NK-92 treated with Interleukin-12 subunit alpha and Interleukin-12 subunit beta, amount 100 ng/mL, for 24 hours (cell line): ENCODE results near the gene DROSHA.
"Not testable (repeated sequence)": the region's sequence is repeated elsewhere in the genome, so short reads cannot be mapped to it uniquely, and the experiment has no call there.

ENCODE experiments used
- DNase-seq: peaks from one replicate; lab custom pipeline; 2025; lab: John Stamatoyannopoulos, UW

DROSHA gene

GRCh38 chr5:31531888-31532547, at the start of gene DROSHA, which contains the start of gene C5orf22:
DROSHA (minus strand) TSS chr5:31532093; CDS start chr5:31529059, 3,034 bp downstream.
C5orf22 (plus strand) TSS chr5:31532301; CDS start chr5:31532393, 92 bp downstream.
- DNase-seq, result peak; percentile 86

- DNase-seq, result no peak
Observed at GRCh38 chr5:31579558-31579957, 47.7 kb upstream of the DROSHA start.

GRCh38 chr5:31577438-31577837, 45.5 kb upstream of the DROSHA start:
- no peak for DNase-seq

- no peak for DNase-seq
Observed at GRCh38 chr5:31574772-31575171, 42.9 kb upstream of the DROSHA start.

GRCh38 chr5:31573494-31574142, 41.7 kb upstream of the DROSHA start:
- DNase-seq, result no peak

- DNase-seq, result no peak
Observed at GRCh38 chr5:31569068-31569467, 37.2 kb upstream of the DROSHA start.

GRCh38 chr5:31568302-31568835, 36.5 kb upstream of the DROSHA start:
- DNase-seq, result no peak

- not testable (repeated sequence) for DNase-seq
Observed at GRCh38 chr5:31566362-31566761, 34.5 kb upstream of the DROSHA start.

- no peak for DNase-seq
Observed at GRCh38 chr5:31563216-31563615, 31.3 kb upstream of the DROSHA start.

- no peak for DNase-seq
Observed at GRCh38 chr5:31561946-31562345, 30.1 kb upstream of the DROSHA start.

- no peak for DNase-seq
Observed at GRCh38 chr5:31559942-31560341, 28.0 kb upstream of the DROSHA start.

GRCh38 chr5:31556461-31556860, 24.6 kb upstream of the DROSHA start:
- no peak for DNase-seq

GRCh38 chr5:31554552-31554951, 22.7 kb upstream of the DROSHA start:
- no peak for DNase-seq

- DNase-seq, result no peak
Observed at GRCh38 chr5:31553863-31554262, 22.0 kb upstream of the DROSHA start.

GRCh38 chr5:31551878-31552277, 20.0 kb upstream of the DROSHA start:
- DNase-seq, result no peak

- DNase-seq, result not testable (repeated sequence)
Observed at GRCh38 chr5:31549114-31549513, 17.2 kb upstream of the DROSHA start.

GRCh38 chr5:31537851-31538250, 6.0 kb upstream of the DROSHA start:
- no peak for DNase-seq

- no peak for DNase-seq
Observed at GRCh38 chr5:31537349-31537748, 5.5 kb upstream of the DROSHA start.

- no peak for DNase-seq
Observed at GRCh38 chr5:31536873-31537272, 5.0 kb upstream of the DROSHA start.

GRCh38 chr5:31534527-31535046, 2.7 kb upstream of the DROSHA start:
- DNase-seq, result no peak

- no peak for DNase-seq
Observed at GRCh38 chr5:31531543-31531887, 378 bp downstream of the DROSHA start.

GRCh38 chr5:31530541-31531265, 1.2 kb downstream of the DROSHA start:
- no peak for DNase-seq

- DNase-seq, result no peak
Observed at GRCh38 chr5:31523041-31523440, 8.9 kb downstream of the DROSHA start.
